T follicular helper cell (primary cell): Measurements from ENCODE around the gene ANGPTL7.
"Not testable (repeated sequence)": the region's sequence is repeated elsewhere in the genome, so short reads cannot be mapped to it uniquely, and the experiment has no call there.

ENCODE experiments used
- DNase-seq: peaks from one replicate; pipeline ENCODE4 v3.0.0-alpha.2; 2020; ENCODE audit warnings: low read depth

Gene ANGPTL7

GRCh38 chr1:11170102-11170501, 19.1 kb upstream of the ANGPTL7 start:
- no peak for DNase-seq

GRCh38 chr1:11174261-11174942, 14.8 kb upstream of the ANGPTL7 start:
- DNase-seq, result no peak

GRCh38 chr1:11175461-11175860, 13.7 kb upstream of the ANGPTL7 start:
- no peak for DNase-seq

- no peak for DNase-seq
Observed at GRCh38 chr1:11176081-11176706, 13.0 kb upstream of the ANGPTL7 start.

GRCh38 chr1:11178021-11179015, 10.8 kb upstream of the ANGPTL7 start:
- DNase-seq, result no peak

GRCh38 chr1:11179125-11179524, 10.0 kb upstream of the ANGPTL7 start:
- DNase-seq, result no peak

GRCh38 chr1:11179749-11180148, 9.4 kb upstream of the ANGPTL7 start:
- DNase-seq, result not testable (repeated sequence)

- no peak for DNase-seq
Observed at GRCh38 chr1:11180342-11180744, 8.8 kb upstream of the ANGPTL7 start.

GRCh38 chr1:11182884-11183283, 6.3 kb upstream of the ANGPTL7 start:
- DNase-seq, result no peak

GRCh38 chr1:11184973-11185372, 4.2 kb upstream of the ANGPTL7 start:
- DNase-seq, result no peak

- no peak for DNase-seq
Observed at GRCh38 chr1:11187000-11187399, 2.2 kb upstream of the ANGPTL7 start.

- DNase-seq, result no peak
Observed at GRCh38 chr1:11187494-11187893, 1.7 kb upstream of the ANGPTL7 start.

- DNase-seq, result no peak
Observed at GRCh38 chr1:11187931-11188330, 1.2 kb upstream of the ANGPTL7 start.

- DNase-seq, result no peak
Observed at GRCh38 chr1:11188381-11188780, 774 bp upstream of the ANGPTL7 start.

- DNase-seq, result no peak
Observed at GRCh38 chr1:11193376-11193775, 4.2 kb downstream of the ANGPTL7 start.

GRCh38 chr1:11194407-11195176, 5.4 kb downstream of the ANGPTL7 start:
- no peak for DNase-seq

- DNase-seq, result no peak
Observed at GRCh38 chr1:11196945-11197344, 7.8 kb downstream of the ANGPTL7 start.

- DNase-seq, result no peak
Observed at GRCh38 chr1:11197359-11197758, 8.2 kb downstream of the ANGPTL7 start.

- DNase-seq, result no peak
Observed at GRCh38 chr1:11198257-11198656, 9.1 kb downstream of the ANGPTL7 start.

GRCh38 chr1:11198851-11199594, 9.9 kb downstream of the ANGPTL7 start:
- DNase-seq, result no peak
